GM21619 (cell line): Measurements from ENCODE around the gene CLASP1.

Experiments used
- ATAC-seq: cut with Tn5 transposase; IDR thresholded peaks from one replicate; pipeline ENCODE4 v1.9.1; 2021; ENCODE audit not compliant: unreplicated experiment

CLASP1 gene

GRCh38 chr2:121436918-121437317 lies 212.3 kb downstream of the CLASP1 start:
- ATAC-seq, result no peak

- ATAC-seq, result no peak
Measured at GRCh38 chr2:121435790-121436189, 213.5 kb downstream of the CLASP1 start.

GRCh38 chr2:121431214-121431613 lies 218.0 kb downstream of the CLASP1 start:
- ATAC-seq, result no peak

- no peak for ATAC-seq
Measured at GRCh38 chr2:121429927-121430520, 219.2 kb downstream of the CLASP1 start.

GRCh38 chr2:121429119-121429903 lies 220.0 kb downstream of the CLASP1 start:
- ATAC-seq, result no peak

GRCh38 chr2:121427187-121427689 lies 222.0 kb downstream of the CLASP1 start:
- ATAC-seq, result no peak

- no peak for ATAC-seq
Measured at GRCh38 chr2:121420486-121420885, 228.8 kb downstream of the CLASP1 start.

- ATAC-seq, result no peak
Measured at GRCh38 chr2:121419081-121419699, 230.1 kb downstream of the CLASP1 start.

GRCh38 chr2:121418494-121419058 lies 230.7 kb downstream of the CLASP1 start:
- no peak for ATAC-seq

GRCh38 chr2:121417826-121418225 lies 231.4 kb downstream of the CLASP1 start:
- ATAC-seq, result no peak

- ATAC-seq, result no peak
Measured at GRCh38 chr2:121415727-121416126, 233.5 kb downstream of the CLASP1 start.

GRCh38 chr2:121412349-121412748 lies 236.9 kb downstream of the CLASP1 start:
- no peak for ATAC-seq

- ATAC-seq, result no peak
Measured at GRCh38 chr2:121409966-121410365, 239.3 kb downstream of the CLASP1 start.

GRCh38 chr2:121409388-121409787 lies 239.9 kb downstream of the CLASP1 start:
- ATAC-seq, result no peak

- no peak for ATAC-seq
Measured at GRCh38 chr2:121408641-121409040, 240.6 kb downstream of the CLASP1 start.

GRCh38 chr2:121405233-121405632 lies 244.0 kb downstream of the CLASP1 start:
- ATAC-seq, result no peak

GRCh38 chr2:121400201-121400600 lies 249.1 kb downstream of the CLASP1 start:
- ATAC-seq, result no peak

GRCh38 chr2:121398853-121399252 lies 250.4 kb downstream of the CLASP1 start:
- ATAC-seq, result no peak

- ATAC-seq, result no peak
Measured at GRCh38 chr2:121390082-121390692, 259.1 kb downstream of the CLASP1 start.

GRCh38 chr2:121388371-121388770 lies 260.9 kb downstream of the CLASP1 start:
- ATAC-seq, result no peak
